Measurements from ENCODE around the gene CDK7.
"Not testable (repeated sequence)": the region's sequence is repeated elsewhere in the genome, so short reads cannot be mapped to it uniquely, and the experiment has no call there.

Gene CDK7

GRCh38 chr5:69231281-69231680, 3.4 kb upstream of the CDK7 start:
- ChIA-PET CTCF (interaction anchor here (0.8 to 1.2 kb wide), 2 partner anchors 41 to 138 kb away, joined by 3 read pairs; partner anchors contain the start of gene SLC30A5), POLR2A (no interaction called here)
- no peak for DNase-seq (ENCODE audit: extremely low spot score)
- TF ChIP-seq, protein P1, sequence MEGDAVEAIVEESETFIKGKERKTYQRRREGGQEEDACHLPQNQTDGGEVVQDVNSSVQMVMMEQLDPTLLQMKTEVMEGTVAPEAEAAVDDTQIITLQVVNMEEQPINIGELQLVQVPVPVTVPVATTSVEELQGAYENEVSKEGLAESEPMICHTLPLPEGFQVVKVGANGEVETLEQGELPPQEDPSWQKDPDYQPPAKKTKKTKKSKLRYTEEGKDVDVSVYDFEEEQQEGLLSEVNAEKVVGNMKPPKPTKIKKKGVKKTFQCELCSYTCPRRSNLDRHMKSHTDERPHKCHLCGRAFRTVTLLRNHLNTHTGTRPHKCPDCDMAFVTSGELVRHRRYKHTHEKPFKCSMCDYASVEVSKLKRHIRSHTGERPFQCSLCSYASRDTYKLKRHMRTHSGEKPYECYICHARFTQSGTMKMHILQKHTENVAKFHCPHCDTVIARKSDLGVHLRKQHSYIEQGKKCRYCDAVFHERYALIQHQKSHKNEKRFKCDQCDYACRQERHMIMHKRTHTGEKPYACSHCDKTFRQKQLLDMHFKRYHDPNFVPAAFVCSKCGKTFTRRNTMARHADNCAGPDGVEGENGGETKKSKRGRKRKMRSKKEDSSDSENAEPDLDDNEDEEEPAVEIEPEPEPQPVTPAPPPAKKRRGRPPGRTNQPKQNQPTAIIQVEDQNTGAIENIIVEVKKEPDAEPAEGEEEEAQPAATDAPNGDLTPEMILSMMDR (IDR thresholded peaks at IDR 0.05; ENCODE audit: control extremely low read depth, extremely low read depth, low read depth, missing control alignments) = no peak

DNA sequence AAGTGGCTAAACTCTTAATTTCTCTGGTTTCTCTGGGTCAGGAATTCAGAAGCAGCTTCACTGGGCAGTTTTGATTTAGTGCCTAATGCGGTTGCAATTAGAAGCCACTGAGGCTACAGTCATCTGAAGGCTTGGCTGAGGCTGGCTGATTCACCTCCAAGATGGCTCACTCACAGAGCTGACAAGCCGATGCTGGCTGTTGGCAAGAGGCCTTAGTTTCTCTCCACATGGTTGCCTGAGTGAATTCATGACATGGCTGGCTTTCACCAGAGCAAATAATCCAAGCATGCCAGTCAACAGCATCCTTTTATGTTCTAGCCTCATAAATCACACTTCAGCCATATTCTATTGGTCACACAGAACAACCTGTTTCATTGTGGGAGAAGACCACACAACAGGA, 2.8 kb upstream of the CDK7 start:
- CTCF ChIA-PET = interaction anchor here (1.2 kb wide), 1 partner anchor 138 kb away, joined by 3 read pairs; the partner anchor contains the start of gene SLC30A5
- no peak for DNase-seq (ENCODE audit: extremely low spot score)
- POLR2A ChIA-PET = no interaction called here
- TF ChIP-seq, protein P1 (IDR thresholded peaks at IDR 0.05; ENCODE audit: control extremely low read depth, extremely low read depth, low read depth, missing control alignments) = no peak

GRCh38 chr5:69236733-69237132, 2.0 kb downstream of the CDK7 start:
- ChIA-PET CTCF (interaction anchor here (1.0 to 1.2 kb wide), 2 partner anchors 16 to 98 kb away, joined by 3 read pairs; no protein-coding TSS in a partner anchor), POLR2A (interaction anchor here (0.7 kb wide), 1 partner anchor 151 kb away, joined by 4 read pairs; no protein-coding TSS in a partner anchor)
- DNase-seq (ENCODE audit: extremely low spot score) = not testable (repeated sequence)

DNA sequence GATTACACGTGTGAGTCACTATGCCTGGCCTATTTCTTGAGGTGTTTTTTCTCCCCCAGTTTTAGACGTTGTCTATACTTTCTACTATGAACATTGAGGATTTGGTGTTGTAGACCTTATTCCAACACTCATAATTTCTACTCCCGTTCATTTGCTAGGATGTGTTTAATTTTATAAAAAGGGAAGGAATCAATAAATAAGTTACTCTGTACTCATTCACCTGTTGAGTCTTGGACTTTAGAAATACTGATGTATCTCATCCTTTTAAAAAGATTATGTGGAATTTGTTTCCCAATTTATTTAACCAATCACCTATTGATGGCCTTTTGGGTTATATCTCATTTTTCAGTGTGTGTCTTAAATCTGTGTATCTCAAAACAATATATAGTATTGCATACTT, 3.2 kb downstream of the CDK7 start:
- POLR2A ChIA-PET = no interaction called here
- CTCF ChIA-PET = interaction anchor here (1.2 to 1.5 kb wide), 2 partner anchors 9 to 15 kb away, joined by 3 to 4 read pairs; no protein-coding TSS in a partner anchor
- DNase-seq (ENCODE audit: extremely low spot score) = no peak
- TF ChIP-seq, protein P1 (IDR thresholded peaks at IDR 0.05; ENCODE audit: control extremely low read depth, extremely low read depth, low read depth, missing control alignments) = no peak

DNA sequence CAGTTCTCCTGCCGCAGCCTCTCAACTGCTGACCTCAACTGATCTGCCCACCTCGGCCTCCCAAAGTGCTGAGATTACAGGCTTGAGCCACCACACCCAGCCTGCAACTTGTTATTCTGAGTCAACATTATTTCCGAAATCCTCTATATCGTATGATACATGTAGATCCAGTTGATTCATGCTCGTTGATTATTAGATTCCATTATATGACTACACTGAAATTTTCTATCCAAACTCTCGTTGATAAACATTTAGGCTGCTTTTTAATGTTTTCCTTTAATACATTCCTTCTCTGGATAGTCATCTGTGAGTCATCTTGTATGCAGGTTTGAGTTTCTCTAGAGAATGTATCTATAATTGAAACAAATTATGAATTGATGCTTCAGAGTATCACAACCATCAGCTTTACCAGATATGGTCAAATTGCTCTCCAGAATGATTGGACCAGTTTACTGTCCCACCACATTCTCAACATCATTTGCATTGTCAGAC, 4.1 kb downstream of the CDK7 start:
- POLR2A ChIA-PET = no interaction called here

GRCh38 chr5:69242215-69242927, 7.7 kb downstream of the CDK7 start:
- TF ChIP-seq, protein P1 (IDR thresholded peaks at IDR 0.05; ENCODE audit: control extremely low read depth, extremely low read depth, low read depth, missing control alignments) = no peak
- CTCF ChIA-PET = interaction anchor here (1.0 to 1.9 kb wide), 3 partner anchors 12 to 37 kb away, joined by 3 to 7 read pairs (median 3); no protein-coding TSS in a partner anchor
- DNase-seq (ENCODE audit: extremely low spot score) = no peak
- POLR2A ChIA-PET = no interaction called here

More for the DNA sequence above, 4.1 kb downstream of the CDK7 start:
- CTCF ChIA-PET = interaction anchor here (1.5 kb wide), 1 partner anchor 10 kb away, joined by 4 read pairs; no protein-coding TSS in a partner anchor
- TF ChIP-seq, protein P1 (IDR thresholded peaks at IDR 0.05; ENCODE audit: control extremely low read depth, extremely low read depth, low read depth, missing control alignments) = no peak
- DNase-seq (ENCODE audit: extremely low spot score) = no peak

GRCh38 chr5:69245031-69245430, 10.3 kb downstream of the CDK7 start:
- TF ChIP-seq, protein P1 (IDR thresholded peaks at IDR 0.05; ENCODE audit: control extremely low read depth, extremely low read depth, low read depth, missing control alignments) = no peak
- ChIA-PET POLR2A (no interaction called here), CTCF (no interaction called here)
- no peak for DNase-seq (ENCODE audit: extremely low spot score)
